CD14-positive monocyte (primary cell): ENCODE data around the gene GFRA4. TPM values are rescaled to one million over a fixed set of nuclear protein-coding genes. Genes with fewer than 3 reads are reported as not detected.

Experiments used
- DNase-seq, 3 donors: peaks; one replicate each; pipeline ENCODE4 v3.0.0-alpha.2; 2011 to 2022
- H2AFZ ChIP-seq: 2 replicates; pipeline ENCODE4 v1.6.0; 2012; ENCODE audit warnings: mild to moderate bottlenecking, low read depth, low read length, inconsistent platforms; ENCODE audit not compliant: insufficient read depth, poor library complexity, severe bottlenecking
- H3K27ac ChIP-seq, 2 donors: 1 replicate in 1 of 2; 2 replicates in 1 of 2; pipeline ENCODE4 v1.5.1; 2012 to 2013; ENCODE audit warnings: low read length in 2 of 2, control low read depth in 1 of 2, inconsistent platforms in 1 of 2, low read depth in 1 of 2, mild to moderate bottlenecking in 1 of 2
- H3K27me3 ChIP-seq, 2 donors: one replicate each; pipeline versions ENCODE4 v1.6.0 to v1.6.1; 2011 to 2013; ENCODE audit warnings: low read length in 2 of 2; ENCODE audit not compliant: control insufficient read depth in 2 of 2, insufficient read depth in 2 of 2
- H3K36me3 ChIP-seq, 2 donors: replicated peaks in 1 of 2; 1 replicate in 1 of 2; 2 replicates in 1 of 2; pipeline versions ENCODE4 v1.5.1 to v1.6.1; 2012 to 2013; ENCODE audit warnings: low read length in 2 of 2, control low read depth in 1 of 2, inconsistent platforms in 1 of 2, mild to moderate bottlenecking in 1 of 2; ENCODE audit not compliant: insufficient read depth in 2 of 2, control insufficient read depth in 1 of 2
- H3K4me1 ChIP-seq, 2 donors: 1 replicate in 1 of 2; 2 replicates in 1 of 2; pipeline versions ENCODE4 v1.5.1 to v1.6.1; 2012 to 2013; ENCODE audit warnings: low read length in 2 of 2, control low read depth in 1 of 2, inconsistent platforms in 1 of 2, mild to moderate bottlenecking in 1 of 2, moderate library complexity in 1 of 2; ENCODE audit not compliant: insufficient read depth in 2 of 2, control insufficient read depth in 1 of 2
- H3K4me2 ChIP-seq: replicated peaks from 2 replicates; pipeline ENCODE3; 2012; ENCODE audit warnings: low read length, moderate library complexity, mild to moderate bottlenecking; ENCODE audit not compliant: poor library complexity, severe bottlenecking; ENCODE audit errors: extremely low read depth
- H3K4me3 ChIP-seq, 3 experiments: fragments of 200-600 bp in 1 of 3; sonication (generic) in 1 of 3; replicated peaks in 1 of 3; 1 replicate in 2 of 3; 2 replicates in 1 of 3; pipeline ENCODE4 v1.5.1; 2011 to 2013; ENCODE audit warnings: low read length in 3 of 3, mild to moderate bottlenecking in 3 of 3, control low read depth in 2 of 3, low read depth in 2 of 3, inconsistent platforms in 1 of 3, moderate library complexity in 1 of 3
- H3K79me2 ChIP-seq: 2 replicates; pipeline ENCODE4 v1.6.0; 2012; ENCODE audit warnings: mild to moderate bottlenecking, control low read depth, inconsistent platforms, low read length, moderate library complexity; ENCODE audit not compliant: insufficient read depth
- H3K9ac ChIP-seq: 2 replicates; pipeline ENCODE4 v1.6.0; 2017; ENCODE audit warnings: low read length, mild to moderate bottlenecking; ENCODE audit not compliant: insufficient read depth, poor library complexity, severe bottlenecking
- H3K9me3 ChIP-seq, 2 donors: replicated peaks in 1 of 2; 1 replicate in 1 of 2; 2 replicates in 1 of 2; pipeline versions ENCODE4 v1.5.1 to v1.6.1; 2012 to 2013; ENCODE audit warnings: low read length in 2 of 2, control low read depth in 1 of 2; ENCODE audit not compliant: control insufficient read depth in 1 of 2, insufficient read depth in 1 of 2
- H4K20me1 ChIP-seq: 2 replicates; pipeline ENCODE4 v1.6.0; 2012; ENCODE audit warnings: mild to moderate bottlenecking, low read length, control low read depth, moderate library complexity; ENCODE audit not compliant: insufficient read depth
- H3K27ac Mint-ChIP-seq, 7 donors: one replicate each; pipeline ENCODE4 v1.8.0; 2020; ENCODE audit warnings: mild to moderate bottlenecking in 7 of 7, mixed read lengths in 7 of 7, moderate library complexity in 6 of 7, inconsistent platforms in 2 of 7
- H3K27me3 Mint-ChIP-seq, 3 donors: one replicate each; pipeline ENCODE4 v1.8.0; 2021 to 2022; ENCODE audit warnings: low read depth in 3 of 3, mild to moderate bottlenecking in 3 of 3, mixed read lengths in 3 of 3, moderate library complexity in 3 of 3, inconsistent platforms in 1 of 3
- H3K36me3 Mint-ChIP-seq, 2 donors: one replicate each; pipeline ENCODE4 v1.8.0; 2020; ENCODE audit warnings: mixed read lengths in 2 of 2, inconsistent platforms in 1 of 2, mild to moderate bottlenecking in 1 of 2
- H3K4me1 Mint-ChIP-seq: one replicate; pipeline ENCODE4 v1.8.0; 2020; ENCODE audit warnings: mild to moderate bottlenecking, mixed read lengths
- H3K4me3 Mint-ChIP-seq, 2 donors: one replicate each; pipeline ENCODE4 v1.8.0; 2020; ENCODE audit warnings: mild to moderate bottlenecking in 2 of 2, mixed read lengths in 2 of 2, moderate library complexity in 1 of 2
- H3K9me3 Mint-ChIP-seq, 7 donors: one replicate each; pipeline ENCODE4 v1.8.0; 2020 to 2022; ENCODE audit warnings: mixed read lengths in 7 of 7, mild to moderate bottlenecking in 6 of 7, moderate library complexity in 6 of 7, inconsistent platforms in 2 of 7
- CTCF ChIP-seq: fragments of 200-600 bp; IDR thresholded peaks from one replicate; pipeline ENCODE4 v1.8.0; 2022; ENCODE audit warnings: antibody characterized with exemption, mild to moderate bottlenecking
- WGBS: methylation state at CpG from one replicate; pipeline ENCODE4 v1.1.5; 2013; ENCODE audit warnings: missing lambda C conversion rate; ENCODE audit not compliant: insufficient coverage; 5-methylcytosine and 5-hydroxymethylcytosine counted together
- intact Hi-C, 2 donors: fragments of 100-400 bp; cut with micrococcal nuclease; formaldehyde crosslinking; loops; one replicate each; pipeline versions ENCODE4 v1.15.0 to v1.15.1; 2023
- polyA plus RNA-seq, 3 donors: library from polyadenylated mRNA; depleted of rRNA in 1 of 3; unstranded in 2 of 3; stranded (reverse) in 1 of 3; fragments of 300-500 nt in 2 of 3; fragments of >200 nt in 1 of 3; fragmentation: Illumina TruSeq in 2 of 3; gene quantifications; 1 replicate in 2 of 3; 2 replicates in 1 of 3; pipeline ENCODE4 v1.2.3, GENCODE V29; 2012 to 2021

The GFRA4 gene
- polyA plus RNA-seq, 3 donors = not detected

GRCh38 chr20:3640259-3640658 is 22.9 kb downstream of the GFRA4 start:
- peaks cover 0 to 5% (median 2%) of the 10 kb centered on the region in 7 donors for H3K9me3 Mint-ChIP-seq
- H3K27ac Mint-ChIP-seq = no peak overlapping the region
- no peak overlapping the region for H3K9ac ChIP-seq
- H3K27me3 ChIP-seq = no peaks in the 10 kb centered on the region
- no peaks in the 10 kb centered on the region for H3K27me3 Mint-ChIP-seq
- H3K4me2 ChIP-seq = no peak overlapping the region
- peaks cover 53 to 64% of the 10 kb centered on the region in 2 donors for H3K36me3 Mint-ChIP-seq
- TF ChIP-seq CTCF = no peak
- no peak overlapping the region for H3K4me3 ChIP-seq
- H3K36me3 ChIP-seq = peaks cover 26 to 67% of the 10 kb centered on the region in 2 donors
- no peak overlapping the region for H2AFZ ChIP-seq
- no peaks in the 10 kb centered on the region for H3K4me1 Mint-ChIP-seq
- no peaks in the 10 kb centered on the region for H3K4me1 ChIP-seq
- no peaks in the 10 kb centered on the region for H3K79me2 ChIP-seq
- H3K27ac ChIP-seq = no peak overlapping the region
- H3K4me3 Mint-ChIP-seq = no peak overlapping the region
- no peaks in the 10 kb centered on the region for H4K20me1 ChIP-seq
- H3K9me3 ChIP-seq = no peaks in the 10 kb centered on the region
- no peak for DNase-seq
- WGBS = no CpG with 5 or more reads among the region's 3 CpGs
- intact Hi-C loops = no loop called here

GRCh38 chr20:3635346-3635745 is 27.9 kb downstream of the GFRA4 start:
- no peak overlapping the region for H3K27ac Mint-ChIP-seq
- H3K4me2 ChIP-seq = no peak overlapping the region
- H4K20me1 ChIP-seq = no peaks in the 10 kb centered on the region
- H3K27me3 Mint-ChIP-seq = no peaks in the 10 kb centered on the region
- no peak overlapping the region for H3K4me3 Mint-ChIP-seq
- H3K9ac ChIP-seq = no peak overlapping the region
- H3K36me3 Mint-ChIP-seq = peaks cover 50 to 51% of the 10 kb centered on the region in 2 donors
- no peak for TF ChIP-seq CTCF
- no peaks in the 10 kb centered on the region for H3K9me3 ChIP-seq
- intact Hi-C loops = no loop called here
- no peak overlapping the region for H3K4me3 ChIP-seq
- DNase-seq = no peak
- H3K9me3 Mint-ChIP-seq = peaks cover 0 to 5% (median 2%) of the 10 kb centered on the region in 7 donors
- no peak overlapping the region for H2AFZ ChIP-seq
- no peaks in the 10 kb centered on the region for H3K4me1 ChIP-seq
- H3K36me3 ChIP-seq = peaks cover 10 to 47% of the 10 kb centered on the region in 2 donors
- H3K4me1 Mint-ChIP-seq = no peaks in the 10 kb centered on the region
- no peaks in the 10 kb centered on the region for H3K79me2 ChIP-seq
- H3K27ac ChIP-seq = no peak overlapping the region
- no peaks in the 10 kb centered on the region for H3K27me3 ChIP-seq
- WGBS = no CpG with 5 or more reads among the region's 1 CpG
